HG02610 (cell line): ENCODE measurements around the gene LMX1B.
"Not testable (repeated sequence)": the region's sequence is repeated elsewhere in the genome, so short reads cannot be mapped to it uniquely, and the experiment has no call there.

ENCODE experiments used
- ATAC-seq: cut with Tn5 transposase; IDR thresholded peaks from one replicate; pipeline ENCODE4 v1.9.1; 2021; ENCODE audit warnings: mild to moderate bottlenecking, moderate library complexity; ENCODE audit not compliant: unreplicated experiment

The LMX1B gene

DNA sequence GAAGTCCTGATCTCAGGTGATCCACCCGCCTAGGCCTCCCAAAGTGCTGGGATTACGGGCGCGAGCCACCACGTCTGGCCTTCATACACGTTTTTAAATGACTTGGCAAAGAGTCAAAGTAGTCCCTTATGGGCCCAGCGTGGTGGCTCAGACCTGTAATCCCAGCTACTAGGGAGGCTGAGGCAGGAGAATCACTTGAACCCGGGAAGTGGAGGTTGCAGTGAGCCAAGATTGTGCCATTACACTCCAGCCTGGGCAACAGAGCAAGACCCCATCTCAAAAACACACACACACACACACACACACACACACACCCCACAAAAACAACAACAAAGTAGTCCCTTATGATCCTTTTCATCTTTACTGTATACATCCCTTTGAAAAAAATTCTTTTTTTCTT is 116.9 kb downstream of the LMX1B start:
- not testable (repeated sequence) for ATAC-seq

GRCh38 chr9:126733005-126733404 is 119.3 kb downstream of the LMX1B start:
- ATAC-seq = no peak

DNA sequence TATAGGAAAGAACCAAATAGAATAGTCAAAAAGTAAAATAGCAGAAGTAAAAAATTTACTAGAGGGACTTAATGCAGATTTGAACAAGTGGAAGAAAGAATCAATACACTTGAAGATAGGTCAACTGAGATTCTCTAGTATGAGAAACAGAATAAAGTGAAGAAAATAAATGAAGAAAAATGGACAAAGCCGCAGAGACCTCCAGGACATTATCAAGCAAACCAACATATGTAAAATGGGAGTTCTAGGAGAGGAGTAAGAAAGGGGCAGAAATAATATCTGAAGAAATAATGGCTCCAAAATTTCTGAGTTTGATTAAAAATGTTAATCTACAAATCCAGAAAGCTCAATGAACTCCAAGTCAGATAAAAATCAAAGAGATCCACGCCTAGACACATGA is 121.1 kb downstream of the LMX1B start:
- ATAC-seq = no peak

- ATAC-seq = no peak
Measured at GRCh38 chr9:126735482-126735881, 121.8 kb downstream of the LMX1B start.

- no peak for ATAC-seq
Measured at GRCh38 chr9:126738553-126738952, 124.8 kb downstream of the LMX1B start.

- no peak for ATAC-seq
Measured at GRCh38 chr9:126743041-126743440, 129.3 kb downstream of the LMX1B start.

DNA sequence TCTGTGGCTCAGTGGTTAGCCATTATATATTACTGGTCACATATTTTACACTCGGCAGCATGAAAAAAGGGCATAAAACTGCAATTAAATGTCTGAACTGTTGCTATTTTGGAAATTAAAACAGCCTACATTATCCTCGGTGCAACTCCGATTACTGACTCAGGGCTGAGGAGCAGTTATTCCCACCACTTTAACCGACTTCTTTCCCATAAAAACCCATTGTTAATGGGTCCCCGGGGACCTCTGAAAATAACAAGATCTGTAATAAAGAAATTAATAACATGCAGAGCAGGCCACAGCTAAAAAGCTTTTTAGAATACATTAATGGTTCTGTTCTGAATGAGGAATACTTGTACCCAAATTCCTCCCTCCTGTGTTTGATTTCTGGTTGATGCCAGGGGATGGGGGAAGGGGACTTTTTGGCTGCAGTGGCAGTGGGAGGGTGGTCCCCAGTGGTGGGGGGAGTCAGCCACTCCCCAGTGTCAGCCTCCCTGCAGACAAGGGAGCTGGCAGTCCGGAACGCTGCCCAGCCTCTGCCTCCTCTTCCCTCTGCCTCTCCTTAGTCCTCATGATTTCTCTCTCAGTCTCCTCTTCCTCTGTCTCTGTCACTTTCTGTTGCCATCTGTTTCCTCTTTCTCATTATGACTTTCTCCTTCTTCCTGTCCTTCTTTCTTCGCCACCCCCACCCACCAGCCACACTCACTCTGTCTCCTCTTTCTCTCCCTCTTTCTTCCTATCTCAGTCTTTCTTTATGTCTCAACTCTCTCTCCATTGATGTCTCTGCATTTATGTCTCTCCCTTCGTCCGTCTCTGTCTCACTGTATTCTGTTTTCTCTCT is 132.1 kb downstream of the LMX1B start:
- no peak for ATAC-seq
